PFSK-1 (cell line): Measurements from ENCODE around the gene CNNM4.

Experiments used
- FOXP2 ChIP-seq: optimal IDR thresholded peaks from 2 replicates; pipeline ENCODE3; 2011; ENCODE audit warnings: borderline replicate concordance, control low read depth, inconsistent platforms; ENCODE audit not compliant: insufficient read depth; ENCODE audit errors: extremely low read length, extremely low read depth
- POLR2AphosphoS5 ChIP-seq: IDR thresholded peaks from 2 replicates; pipeline ENCODE4 v1.6.1; 2012; ENCODE audit warnings: low read depth, mild to moderate bottlenecking, control low read depth, low read length, moderate library complexity
- SIN3A ChIP-seq: IDR thresholded peaks from 2 replicates; pipeline ENCODE4 v1.6.1; 2012; ENCODE audit warnings: mild to moderate bottlenecking, low read length, moderate library complexity, borderline replicate concordance; ENCODE audit not compliant: insufficient read depth
- TAF1 ChIP-seq: IDR thresholded peaks from 2 replicates; pipeline ENCODE4 v1.6.1; 2012; ENCODE audit warnings: low read length, control low read depth, borderline replicate concordance; ENCODE audit not compliant: insufficient read depth
- TF ChIP-seq, protein P1 (sequence below), 2 experiments: IDR thresholded peaks; 2 replicates each; pipeline versions ENCODE4 v1.6.1 to v1.8.0; 2011 to 2012; ENCODE audit warnings: low read depth in 2 of 2, low read length in 2 of 2, control low read depth in 1 of 2, inconsistent platforms in 1 of 2, mild to moderate bottlenecking in 1 of 2, moderate library complexity in 1 of 2; ENCODE audit not compliant: insufficient read depth in 1 of 2

Gene CNNM4

DNA sequence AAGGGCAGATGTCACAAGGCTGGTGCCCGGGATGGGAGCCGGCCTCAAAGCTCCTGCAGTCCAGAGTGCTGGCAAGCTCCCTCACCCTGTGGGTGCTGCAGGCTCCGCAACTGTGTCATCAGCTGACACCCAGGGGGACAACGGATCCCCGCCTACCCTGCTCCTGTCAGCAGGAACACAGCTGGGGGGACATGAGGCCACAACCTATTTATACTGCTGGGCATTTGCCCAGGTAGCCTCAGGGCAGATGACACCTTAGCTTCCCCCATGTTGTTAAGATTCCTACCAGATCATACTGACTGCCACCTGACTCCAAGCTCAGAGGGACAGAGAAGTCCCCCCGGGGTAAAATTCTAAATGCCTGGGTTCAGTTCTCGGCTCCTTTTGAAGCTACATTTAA, 81.9 kb downstream of the CNNM4 start:
- TF ChIP-seq SIN3A (no peak), FOXP2 (no peak), POLR2AphosphoS5 (no peak), TAF1 (no peak)
- TF ChIP-seq, protein P1, sequence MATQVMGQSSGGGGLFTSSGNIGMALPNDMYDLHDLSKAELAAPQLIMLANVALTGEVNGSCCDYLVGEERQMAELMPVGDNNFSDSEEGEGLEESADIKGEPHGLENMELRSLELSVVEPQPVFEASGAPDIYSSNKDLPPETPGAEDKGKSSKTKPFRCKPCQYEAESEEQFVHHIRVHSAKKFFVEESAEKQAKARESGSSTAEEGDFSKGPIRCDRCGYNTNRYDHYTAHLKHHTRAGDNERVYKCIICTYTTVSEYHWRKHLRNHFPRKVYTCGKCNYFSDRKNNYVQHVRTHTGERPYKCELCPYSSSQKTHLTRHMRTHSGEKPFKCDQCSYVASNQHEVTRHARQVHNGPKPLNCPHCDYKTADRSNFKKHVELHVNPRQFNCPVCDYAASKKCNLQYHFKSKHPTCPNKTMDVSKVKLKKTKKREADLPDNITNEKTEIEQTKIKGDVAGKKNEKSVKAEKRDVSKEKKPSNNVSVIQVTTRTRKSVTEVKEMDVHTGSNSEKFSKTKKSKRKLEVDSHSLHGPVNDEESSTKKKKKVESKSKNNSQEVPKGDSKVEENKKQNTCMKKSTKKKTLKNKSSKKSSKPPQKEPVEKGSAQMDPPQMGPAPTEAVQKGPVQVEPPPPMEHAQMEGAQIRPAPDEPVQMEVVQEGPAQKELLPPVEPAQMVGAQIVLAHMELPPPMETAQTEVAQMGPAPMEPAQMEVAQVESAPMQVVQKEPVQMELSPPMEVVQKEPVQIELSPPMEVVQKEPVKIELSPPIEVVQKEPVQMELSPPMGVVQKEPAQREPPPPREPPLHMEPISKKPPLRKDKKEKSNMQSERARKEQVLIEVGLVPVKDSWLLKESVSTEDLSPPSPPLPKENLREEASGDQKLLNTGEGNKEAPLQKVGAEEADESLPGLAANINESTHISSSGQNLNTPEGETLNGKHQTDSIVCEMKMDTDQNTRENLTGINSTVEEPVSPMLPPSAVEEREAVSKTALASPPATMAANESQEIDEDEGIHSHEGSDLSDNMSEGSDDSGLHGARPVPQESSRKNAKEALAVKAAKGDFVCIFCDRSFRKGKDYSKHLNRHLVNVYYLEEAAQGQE (IDR thresholded peaks at IDR 0.05; ENCODE audit: insufficient read depth in 1 of 2, low read depth in 2 of 2, low read length in 2 of 2), result no peak

DNA sequence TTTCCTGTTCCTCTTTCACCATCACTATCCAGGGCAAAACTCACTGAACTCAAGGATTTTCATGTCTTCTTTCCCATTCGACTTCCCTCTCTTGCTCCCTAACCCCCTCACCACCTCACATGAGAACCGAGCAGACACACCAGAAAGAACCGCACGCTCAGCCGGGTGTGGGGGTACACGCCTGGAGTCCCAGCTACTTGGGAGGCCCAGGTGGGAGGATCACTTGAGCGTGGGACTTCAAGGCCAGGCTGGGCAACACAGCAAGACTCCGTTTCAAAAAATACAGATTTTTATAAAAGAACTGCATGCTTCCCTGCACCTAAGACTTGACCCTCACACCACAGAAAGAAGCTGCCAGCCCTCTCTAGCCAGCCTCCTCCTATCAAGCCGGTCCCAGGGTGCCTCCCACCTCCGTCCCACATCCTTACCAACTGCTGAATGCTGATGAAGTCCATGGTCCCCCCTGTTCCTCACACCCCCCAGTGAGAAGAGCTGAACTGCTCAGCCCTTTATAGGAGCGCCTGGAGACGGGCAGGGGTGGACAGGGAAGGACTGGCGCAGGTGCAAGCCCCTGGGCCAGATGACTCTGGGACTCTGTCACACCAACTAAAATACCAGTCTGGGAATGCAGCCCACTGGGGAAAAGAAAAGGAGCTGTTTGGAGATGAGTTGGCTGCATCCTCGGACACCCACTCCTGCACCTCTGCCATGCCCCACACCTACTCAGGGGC, 83.0 kb downstream of the CNNM4 start, which contains the start of gene ANKRD23:
ANKRD23 (minus strand) TSS at position 484 of the 731 bp plus-strand sequence; CDS start at position 455, 29 bp downstream.
- TF ChIP-seq SIN3A (no peak), TAF1 (no peak), FOXP2 (no peak), POLR2AphosphoS5 (no peak)
- TF ChIP-seq, protein P1 (IDR thresholded peaks at IDR 0.05; ENCODE audit: insufficient read depth in 1 of 2, low read depth in 2 of 2, low read length in 2 of 2), result no peak

DNA sequence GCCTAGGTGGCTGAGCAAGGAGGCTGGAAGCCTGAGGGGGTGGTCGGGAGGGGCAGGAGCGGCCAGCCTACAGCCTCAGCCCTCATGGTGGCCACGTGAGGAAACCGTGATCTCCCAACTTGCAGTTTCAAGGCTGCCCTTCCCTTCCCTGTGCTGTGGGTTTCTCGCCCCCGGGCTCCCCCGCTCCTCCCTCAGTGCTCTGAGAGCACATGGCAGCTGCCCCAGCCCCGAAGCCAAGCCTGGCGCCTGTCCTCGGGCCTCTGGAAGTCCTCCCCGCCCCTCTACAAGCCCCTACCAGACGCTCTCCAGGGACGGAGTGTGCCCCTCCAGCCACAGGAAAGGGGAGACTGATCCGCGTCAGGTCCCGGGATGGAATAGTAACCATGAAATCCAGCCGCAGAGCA, 83.7 kb downstream of the CNNM4 start:
- TF ChIP-seq TAF1 (no peak), FOXP2 (no peak), SIN3A (no peak), POLR2AphosphoS5 (no peak)
- TF ChIP-seq, protein P1 (IDR thresholded peaks at IDR 0.05; ENCODE audit: insufficient read depth in 1 of 2, low read depth in 2 of 2, low read length in 2 of 2), result no peak

DNA sequence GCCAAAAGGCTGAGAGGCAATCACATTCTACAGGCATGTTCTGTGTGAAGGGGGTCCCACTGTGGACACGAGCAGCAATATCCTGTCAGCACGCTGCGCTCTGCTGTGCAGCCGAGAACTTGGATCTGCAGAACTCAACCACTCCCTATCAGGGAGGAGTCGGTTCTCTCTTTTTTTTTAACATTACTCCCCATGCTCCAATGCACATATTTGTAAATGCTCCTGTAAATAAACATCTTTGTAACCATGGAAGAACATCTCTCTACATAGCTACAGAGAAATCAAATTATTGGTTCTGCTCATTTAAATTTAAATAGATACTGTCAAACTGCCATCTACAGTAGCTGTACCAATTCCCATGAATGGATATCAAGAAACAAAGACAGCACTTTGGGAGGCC, 86.1 kb downstream of the CNNM4 start:
- TF ChIP-seq SIN3A (no peak), FOXP2 (no peak), POLR2AphosphoS5 (no peak), TAF1 (no peak)
- TF ChIP-seq, protein P1 (IDR thresholded peaks at IDR 0.05; ENCODE audit: insufficient read depth in 1 of 2, low read depth in 2 of 2, low read length in 2 of 2), result no peak
